ENCODE measurements around the gene ZNRD2.

ZNRD2 gene

GRCh38 chr11:65611758-65612603 is 41.7 kb downstream of the ZNRD2 start:
- no peak for DNase-seq

DNA sequence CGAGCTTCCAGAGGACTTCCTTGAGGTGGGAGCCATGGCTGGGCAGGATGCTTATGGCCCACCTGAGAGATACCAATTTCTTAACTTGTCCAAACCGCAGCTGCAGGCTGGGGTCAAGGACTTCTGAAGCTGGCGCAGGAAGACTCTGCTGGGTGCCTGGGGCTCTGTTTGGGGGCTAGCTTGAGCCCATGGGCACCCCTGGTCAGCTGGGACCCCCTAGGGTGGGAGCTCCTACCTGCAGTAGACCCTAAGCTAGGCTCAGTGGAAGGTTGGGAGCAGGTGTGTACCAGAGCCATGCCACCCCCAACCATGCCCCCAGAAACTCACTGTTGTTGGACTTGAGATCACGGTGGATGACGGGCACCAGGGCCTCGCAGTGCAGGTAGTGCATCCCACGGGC is 42.4 kb downstream of the ZNRD2 start:
- no peak for DNase-seq

GRCh38 chr11:65613091-65613928 is 43.0 kb downstream of the ZNRD2 start:
- DNase-seq: no peak

DNA sequence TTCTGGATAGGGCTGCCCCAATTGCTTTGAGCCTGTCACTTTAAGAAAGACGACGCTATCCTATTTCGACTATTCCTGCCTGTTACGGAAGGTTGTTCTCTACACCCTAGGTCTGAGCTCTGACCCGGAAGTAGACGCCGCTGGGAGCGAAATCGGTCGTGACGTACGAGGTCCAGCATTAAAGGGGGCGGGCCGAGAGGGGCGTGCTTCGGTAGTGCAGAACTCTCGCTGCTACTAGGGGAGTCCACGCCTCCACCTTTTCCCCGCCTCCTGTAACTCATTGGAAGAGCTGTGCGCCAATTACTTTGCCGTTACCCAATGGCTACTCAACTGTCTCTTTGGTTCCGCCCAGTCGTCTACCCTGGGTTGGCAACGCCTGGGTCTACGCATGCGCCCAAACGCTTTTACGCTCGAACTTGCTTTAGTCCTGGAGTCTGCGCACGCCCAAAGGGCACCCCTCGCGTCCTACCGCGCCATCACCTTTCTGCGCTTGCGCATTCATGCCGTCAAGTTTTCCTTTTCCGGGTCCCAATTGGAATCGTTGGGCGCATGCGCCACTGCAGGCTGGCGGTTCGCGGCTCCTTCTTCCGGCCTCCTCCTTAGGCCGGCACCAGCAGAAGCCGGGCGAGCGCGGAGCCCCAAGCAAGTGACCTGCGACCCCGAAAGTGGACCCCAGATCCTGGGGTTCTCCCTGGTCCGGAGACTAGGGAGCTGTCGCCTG is 45.1 kb downstream of the ZNRD2 start, which contains the start of gene PCNX3:
Gene PCNX3, plus strand, starts transcription at position 548 of the 721 bp plus-strand sequence. CDS start 536 bp downstream, outside the sequence.
- DNase-seq: peak; percentile 100

DNA sequence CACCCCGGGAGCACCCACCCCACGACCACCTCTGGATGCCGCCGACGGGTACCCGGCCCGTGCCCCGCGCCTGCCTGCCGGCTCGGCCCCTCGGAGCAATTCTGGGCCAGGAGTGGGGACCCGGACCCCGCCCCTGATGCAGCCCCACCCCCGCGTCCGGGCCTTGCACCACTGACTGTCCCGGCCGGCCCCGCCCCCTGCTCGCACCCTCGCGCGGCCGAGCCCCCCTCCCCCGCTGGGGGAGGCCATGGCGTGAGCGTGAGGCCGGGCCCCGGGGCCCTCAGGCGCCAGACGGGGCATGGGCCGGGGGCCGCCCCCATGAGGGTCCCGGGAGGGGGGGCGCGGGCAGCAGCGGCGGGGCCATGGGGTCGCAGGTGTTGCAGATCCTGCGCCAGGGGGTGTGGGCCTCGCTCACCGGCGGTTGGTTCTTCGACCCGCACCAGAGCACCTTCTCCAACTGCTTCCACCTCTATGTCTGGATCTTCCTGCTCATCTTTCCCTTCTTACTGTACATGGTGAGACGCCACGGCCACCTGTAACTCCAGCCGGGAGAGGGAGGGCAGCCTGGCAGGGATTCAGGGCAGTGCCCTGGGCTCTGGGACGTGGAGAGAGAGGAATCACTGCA is 45.8 kb downstream of the ZNRD2 start:
- DNase-seq: no peak

DNA sequence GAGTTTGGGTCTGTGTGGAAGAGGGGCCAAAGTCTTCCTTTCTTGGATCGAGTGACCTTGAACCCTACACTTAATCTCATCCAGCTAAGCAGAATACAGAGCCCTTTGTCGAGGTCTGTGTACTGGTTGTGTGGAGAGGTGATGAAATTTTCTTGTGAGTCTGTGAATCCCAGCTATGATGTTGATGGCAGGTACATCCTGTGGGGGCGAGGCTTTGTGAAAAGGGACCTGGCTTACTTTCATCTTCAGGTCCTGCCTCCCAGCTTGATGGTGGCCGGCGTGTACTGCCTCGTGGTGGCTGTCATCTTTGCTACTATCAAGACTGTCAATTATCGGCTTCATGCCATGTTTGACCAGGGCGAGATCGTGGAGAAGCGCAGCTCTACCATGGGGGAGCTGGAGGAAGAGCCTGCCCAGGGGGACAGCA is 46.3 kb downstream of the ZNRD2 start:
- DNase-seq: no peak

DNA sequence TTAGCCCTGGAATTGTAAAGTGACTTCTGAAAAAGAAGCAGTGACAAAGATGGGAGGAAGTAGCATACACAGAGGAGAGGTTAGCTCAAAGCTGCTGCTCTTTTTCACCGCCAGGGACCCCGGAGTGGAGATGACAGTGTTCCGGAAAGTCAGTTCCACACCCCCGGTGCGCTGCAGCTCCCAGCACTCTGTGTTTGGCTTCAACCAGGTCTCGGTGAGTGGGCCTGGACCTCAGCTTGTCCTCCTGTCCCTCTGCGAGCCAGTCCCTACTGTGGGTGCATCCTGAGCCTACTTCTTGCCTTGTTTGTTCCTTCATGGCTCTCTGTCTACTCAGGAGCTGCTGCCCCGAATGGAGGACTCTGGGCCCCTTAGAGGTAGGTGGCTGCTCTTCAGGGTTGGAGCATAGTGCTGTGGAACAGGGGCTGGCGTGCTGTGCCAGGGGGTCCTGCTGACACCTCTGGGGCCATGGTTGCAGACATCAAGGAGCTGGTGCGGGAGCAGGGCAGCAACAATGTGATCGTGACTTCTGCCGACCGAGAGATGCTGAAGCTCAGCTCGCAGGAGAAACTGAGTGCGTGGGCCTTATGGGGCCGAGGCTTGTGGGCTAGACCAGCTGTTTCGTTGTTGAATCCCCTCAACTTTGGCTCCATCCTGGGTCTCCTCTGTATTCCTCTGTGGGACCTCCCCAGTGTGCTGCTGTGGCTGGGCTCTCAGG is 47.0 kb downstream of the ZNRD2 start:
- DNase-seq: no peak

- no peak for DNase-seq
These were observed 47.9 kb downstream of the ZNRD2 start for GRCh38 chr11:65617990-65618751.

DNA sequence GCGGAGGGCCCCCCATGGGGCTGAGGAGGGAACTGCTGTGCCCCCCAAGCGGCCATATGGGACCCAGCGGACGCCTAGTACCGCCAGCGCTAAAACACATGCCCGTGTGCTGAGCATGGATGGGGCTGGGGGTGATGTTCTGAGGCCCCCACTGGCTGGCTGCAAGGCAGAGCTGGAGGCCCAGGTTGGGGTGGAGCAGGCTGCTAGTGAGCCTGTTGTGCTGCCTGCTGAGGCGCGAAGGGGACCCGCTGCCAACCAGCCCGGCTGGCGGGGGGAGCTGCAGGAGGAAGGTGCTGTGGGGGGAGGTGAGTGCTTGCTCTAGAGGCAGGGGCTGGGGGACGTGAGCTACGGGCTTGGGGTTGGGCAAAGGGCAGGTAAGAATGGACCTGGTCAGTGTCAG is 48.5 kb downstream of the ZNRD2 start:
- DNase-seq: no peak

DNA sequence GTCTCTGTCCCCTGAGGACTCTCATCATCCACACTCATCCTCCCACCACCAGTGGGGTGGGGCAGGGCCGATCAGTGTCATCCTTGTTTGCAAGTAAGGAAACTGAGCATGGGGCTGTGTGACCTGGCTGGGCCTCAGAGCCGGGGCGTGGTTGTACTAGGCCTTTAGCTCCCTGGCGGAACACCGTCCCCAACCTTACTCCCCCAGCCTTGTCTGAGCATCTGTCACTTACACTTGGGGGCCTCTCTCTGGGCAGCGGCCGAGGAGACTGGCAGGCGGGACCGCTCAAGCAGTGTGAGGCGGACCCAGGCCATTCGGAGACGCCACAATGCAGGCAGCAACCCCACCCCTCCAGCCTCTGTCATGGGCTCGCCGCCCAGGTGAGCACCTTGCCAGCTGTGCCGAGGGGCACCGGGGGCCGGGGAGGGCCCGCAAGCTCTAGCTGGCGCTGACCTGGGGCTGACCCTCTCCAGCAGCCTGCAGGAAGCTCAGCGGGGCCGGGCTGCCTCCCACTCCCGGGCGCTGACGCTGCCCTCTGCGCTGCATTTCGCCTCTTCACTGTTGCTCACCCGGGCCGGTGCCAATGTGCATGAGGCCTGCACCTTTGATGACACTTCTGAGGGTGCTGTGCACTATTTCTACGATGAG is 49.1 kb downstream of the ZNRD2 start:
- no peak for DNase-seq

- no peak for DNase-seq
These were observed 50.4 kb downstream of the ZNRD2 start for GRCh38 chr11:65620666-65621065.

DNA sequence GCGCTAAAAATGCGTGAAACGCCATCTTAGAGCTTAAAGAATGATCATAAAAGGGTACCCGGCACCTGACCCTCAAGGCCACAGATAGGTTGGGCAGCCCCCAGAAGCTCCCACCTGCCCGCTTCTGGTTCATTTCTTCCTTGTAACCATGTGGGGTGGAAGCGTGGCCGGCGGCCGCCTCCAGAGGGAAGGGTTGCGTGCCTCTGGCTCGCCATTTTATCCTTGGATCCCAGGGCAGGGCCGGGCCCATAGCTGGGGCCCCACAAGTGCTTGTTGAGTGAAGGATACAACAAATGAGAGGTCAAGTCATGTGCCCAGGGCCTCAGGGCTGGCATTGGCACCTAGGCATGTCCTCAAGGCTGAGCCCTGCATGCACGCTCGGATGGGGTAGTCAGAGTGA is 51.2 kb downstream of the ZNRD2 start:
- DNase-seq: no peak
